Stimulated activated CD8-positive, alpha-beta memory T cell treated with anti-CD3 and anti-CD28 coated beads, Interleukin-15, amount 100 ng/mL, for 4 hours (primary cell): ENCODE measurements around the gene GDI2.

ENCODE experiments used
- DNase-seq, 2 donors: peaks; one replicate each; pipeline ENCODE4 v3.0.0-alpha.2; 2020; ENCODE audit warnings: low read depth in 2 of 2

The GDI2 gene

GRCh38 chr10:5742116-5742515 lies 71.1 kb downstream of the GDI2 start:
- no peak for DNase-seq

DNA sequence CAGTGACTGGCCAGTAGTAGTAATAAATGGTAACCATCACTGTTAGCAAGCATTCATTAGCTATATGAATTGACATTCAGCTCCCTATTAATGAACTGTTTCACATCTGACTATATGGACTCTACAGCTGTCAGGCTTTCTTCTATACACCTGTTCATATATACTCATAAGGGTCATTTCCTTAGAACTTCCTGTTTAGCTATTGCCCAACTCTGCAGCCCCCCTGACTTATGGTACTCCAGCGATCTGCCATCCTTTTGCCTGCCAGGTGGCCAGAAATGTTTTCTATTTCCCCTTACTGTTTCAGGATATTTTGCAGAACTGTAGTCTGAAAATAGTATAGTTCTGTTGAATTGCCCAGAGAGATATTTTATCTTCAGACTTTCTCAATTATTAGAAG lies 72.0 kb downstream of the GDI2 start:
- DNase-seq, result no peak

DNA sequence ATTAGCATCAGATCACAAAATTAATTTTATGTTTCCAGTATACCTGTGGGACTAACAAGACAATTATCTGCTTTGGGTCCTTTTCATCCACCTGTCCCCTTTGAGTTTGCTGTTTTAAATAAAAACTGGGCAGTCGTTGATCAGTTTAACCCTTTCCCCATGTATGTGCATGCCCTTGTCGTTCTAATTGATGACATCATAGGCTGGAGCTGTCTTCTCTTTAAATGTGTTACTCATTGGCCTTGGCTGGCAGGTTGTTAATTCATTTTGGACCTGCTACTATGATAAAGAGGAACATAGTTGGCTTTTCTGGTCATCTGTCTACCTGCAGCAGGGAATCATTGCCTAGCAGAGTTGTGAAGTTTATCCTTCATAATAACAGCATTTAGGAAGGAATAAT lies 74.8 kb downstream of the GDI2 start:
- DNase-seq, result no peak

- no peak for DNase-seq
Measured at GRCh38 chr10:5737352-5737751, 75.9 kb downstream of the GDI2 start.

GRCh38 chr10:5736591-5736990 lies 76.6 kb downstream of the GDI2 start:
- no peak for DNase-seq

- DNase-seq, result no peak
Measured at GRCh38 chr10:5735119-5735518, 78.1 kb downstream of the GDI2 start.

- DNase-seq, result no peak
Measured at GRCh38 chr10:5732141-5732540, 81.1 kb downstream of the GDI2 start.

DNA sequence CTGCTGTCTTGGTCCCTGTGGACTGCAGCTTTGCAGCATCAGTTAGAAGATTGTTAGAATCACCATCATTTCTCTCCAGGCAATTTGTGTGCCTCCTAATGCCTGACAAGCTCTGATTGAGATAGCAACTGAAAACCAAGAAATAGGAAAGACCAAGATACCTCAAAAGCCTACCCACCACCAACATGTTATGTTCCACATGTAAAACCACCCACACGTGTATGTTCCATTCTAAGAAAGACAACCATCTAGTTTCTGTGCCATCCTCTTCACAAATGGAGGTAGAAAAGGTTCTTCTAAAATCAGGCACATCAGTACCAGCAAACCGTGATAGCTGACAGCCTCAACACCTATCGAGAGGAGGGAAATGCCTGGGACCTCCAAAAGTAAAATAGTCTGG lies 81.7 kb downstream of the GDI2 start:
- DNase-seq, result no peak

DNA sequence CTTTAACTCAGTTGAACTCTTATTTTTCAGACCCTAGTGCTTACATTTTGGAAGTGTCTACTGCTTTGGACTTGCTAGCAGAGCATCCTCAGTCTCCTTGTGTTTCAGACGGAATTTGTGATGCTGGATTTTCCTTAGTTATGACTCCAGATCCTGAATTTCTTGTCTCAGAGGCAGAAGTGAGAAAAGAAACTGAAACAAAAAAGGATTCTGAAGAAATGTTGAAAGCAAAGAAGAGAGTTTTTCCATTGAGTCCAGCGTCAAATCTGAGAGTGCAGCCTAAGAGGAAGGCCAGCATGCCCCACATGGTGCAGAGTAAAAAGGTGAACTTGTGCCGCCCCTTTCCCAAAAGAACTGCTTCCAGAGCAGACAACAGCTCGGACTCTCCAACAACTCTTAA lies 82.5 kb downstream of the GDI2 start:
- no peak for DNase-seq

GRCh38 chr10:5723692-5724091 lies 89.5 kb downstream of the GDI2 start:
- DNase-seq, result no peak

DNA sequence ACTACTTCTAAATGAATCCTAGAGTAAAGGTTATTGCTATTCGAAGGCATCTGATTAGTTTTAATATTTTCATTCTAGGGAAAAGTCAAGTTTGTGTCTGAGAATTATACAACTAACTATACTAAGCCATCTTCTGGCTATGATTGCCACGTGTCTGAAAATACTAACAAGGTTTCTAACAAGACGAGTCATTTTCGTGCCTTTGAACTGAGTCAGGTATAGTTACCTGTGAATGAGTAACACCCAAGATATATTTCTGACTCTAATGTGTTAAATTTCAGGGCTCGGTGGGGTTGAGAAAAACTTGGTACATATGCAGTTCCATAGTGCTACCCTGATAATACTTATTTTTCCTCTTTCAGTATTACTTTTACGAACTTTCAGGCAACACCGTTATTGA lies 93.1 kb downstream of the GDI2 start:
- no peak for DNase-seq

DNA sequence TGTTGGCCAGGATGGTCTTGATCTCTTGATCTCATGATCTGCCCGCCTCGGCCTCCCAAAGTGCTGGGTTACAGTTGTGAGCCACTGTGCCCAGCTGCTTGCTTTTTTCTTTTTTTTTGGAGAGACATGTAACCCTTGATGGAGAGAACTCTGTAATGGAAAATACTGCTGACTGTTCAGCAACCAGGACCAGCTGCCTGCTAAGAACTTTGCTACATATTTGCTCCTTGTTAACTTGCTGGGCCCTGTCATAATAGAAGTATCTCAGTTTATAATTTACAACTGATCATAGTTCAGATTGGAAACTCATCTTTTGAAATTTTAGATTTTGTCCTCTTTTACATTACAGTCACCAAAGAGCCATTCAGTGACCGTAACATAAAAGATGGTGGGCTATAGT lies 93.7 kb downstream of the GDI2 start:
- no peak for DNase-seq
